Measurements from ENCODE around the gene ST3GAL6. TPM values are rescaled to one million over a fixed set of nuclear protein-coding genes. Genes with fewer than 3 reads are reported as not detected.
"Not testable (repeated sequence)": the region's sequence is repeated elsewhere in the genome, so short reads cannot be mapped to it uniquely, and the experiment has no call there.

The ST3GAL6 gene
- polyA plus RNA-seq, 3 donors = 74.7 to 85.2 (median 77.0) TPM

GRCh38 chr3:98798820-98799219 lies 35.7 kb downstream of the ST3GAL6 start:
- DNase-seq (ENCODE audit: low read depth in 3 of 3, low spot score in 2 of 3) = no peak

- DNase-seq (ENCODE audit: low read depth in 3 of 3, low spot score in 2 of 3) = no peak
Observed at GRCh38 chr3:98799479-98799878, 36.3 kb downstream of the ST3GAL6 start.

- DNase-seq (ENCODE audit: low read depth in 3 of 3, low spot score in 2 of 3) = no peak
Observed at GRCh38 chr3:98800401-98800800, 37.3 kb downstream of the ST3GAL6 start.

- DNase-seq (ENCODE audit: low read depth in 3 of 3, low spot score in 2 of 3) = no peak
Observed at GRCh38 chr3:98801043-98801747, 38.1 kb downstream of the ST3GAL6 start.

GRCh38 chr3:98805571-98805970 lies 42.4 kb downstream of the ST3GAL6 start:
- DNase-seq (ENCODE audit: low read depth in 3 of 3, low spot score in 2 of 3) = no peak

GRCh38 chr3:98806521-98806920 lies 43.4 kb downstream of the ST3GAL6 start:
- DNase-seq (ENCODE audit: low read depth in 3 of 3, low spot score in 2 of 3) = no peak

GRCh38 chr3:98807011-98807410 lies 43.9 kb downstream of the ST3GAL6 start:
- no peak for DNase-seq (ENCODE audit: low read depth in 3 of 3, low spot score in 2 of 3)

- DNase-seq (ENCODE audit: low read depth in 3 of 3, low spot score in 2 of 3) = no peak
Observed at GRCh38 chr3:98807561-98807960, 44.4 kb downstream of the ST3GAL6 start.

GRCh38 chr3:98808071-98808470 lies 44.9 kb downstream of the ST3GAL6 start:
- no peak for DNase-seq (ENCODE audit: low read depth in 3 of 3, low spot score in 2 of 3)

GRCh38 chr3:98809557-98809956 lies 46.4 kb downstream of the ST3GAL6 start:
- DNase-seq (ENCODE audit: low read depth in 3 of 3, low spot score in 2 of 3) = no peak

GRCh38 chr3:98811048-98811447 lies 47.9 kb downstream of the ST3GAL6 start:
- no peak for DNase-seq (ENCODE audit: low read depth in 3 of 3, low spot score in 2 of 3)

GRCh38 chr3:98812851-98813374 lies 49.8 kb downstream of the ST3GAL6 start:
- DNase-seq (ENCODE audit: low read depth in 3 of 3, low spot score in 2 of 3) = no peak

- no peak for DNase-seq (ENCODE audit: low read depth in 3 of 3, low spot score in 2 of 3)
Observed at GRCh38 chr3:98814817-98815420, 51.8 kb downstream of the ST3GAL6 start.

GRCh38 chr3:98817547-98818041 lies 54.5 kb downstream of the ST3GAL6 start:
- peak in 2 of 3 donors; percentile 27 to 37 for DNase-seq (ENCODE audit: low read depth in 3 of 3, low spot score in 2 of 3)

GRCh38 chr3:98821063-98821462 lies 57.9 kb downstream of the ST3GAL6 start:
- DNase-seq (ENCODE audit: low read depth in 3 of 3, low spot score in 2 of 3) = no peak

GRCh38 chr3:98823791-98824190 lies 60.7 kb downstream of the ST3GAL6 start:
- DNase-seq (ENCODE audit: low read depth in 3 of 3, low spot score in 2 of 3) = no peak

- DNase-seq (ENCODE audit: low read depth in 3 of 3, low spot score in 2 of 3) = no peak
Observed at GRCh38 chr3:98824256-98824655, 61.1 kb downstream of the ST3GAL6 start.

- DNase-seq (ENCODE audit: low read depth in 3 of 3, low spot score in 2 of 3) = no peak
Observed at GRCh38 chr3:98826126-98826525, 63.0 kb downstream of the ST3GAL6 start.

- DNase-seq (ENCODE audit: low read depth in 3 of 3, low spot score in 2 of 3) = no peak
Observed at GRCh38 chr3:98827221-98827920, 64.2 kb downstream of the ST3GAL6 start.

- no peak for DNase-seq (ENCODE audit: low read depth in 3 of 3, low spot score in 2 of 3)
Observed at GRCh38 chr3:98829246-98829832, 66.2 kb downstream of the ST3GAL6 start.

GRCh38 chr3:98831060-98831459 lies 67.9 kb downstream of the ST3GAL6 start:
- DNase-seq (ENCODE audit: low read depth in 3 of 3, low spot score in 2 of 3) = not testable (repeated sequence)

Measured in right renal cortex interstitium (tissue), 3 donors.